Mucosa of descending colon (tissue), 3 donors: ENCODE data around the gene DSTYK. TPM values are rescaled to one million over a fixed set of nuclear protein-coding genes. Genes with fewer than 3 reads are reported as not detected.

ENCODE experiments used
- ATAC-seq: fragments of 200-7000 bp; cut with Tn5 transposase; one replicate; pipeline ENCODE4 v1.9.1; 2020; ENCODE audit warnings: mild to moderate bottlenecking, moderate library complexity
- DNase-seq, 3 donors: peaks; one replicate each; pipeline ENCODE4 v3.0.0-alpha.2; 2020
- H3K36me3 ChIP-seq: fragments of 200-600 bp; one replicate; pipeline ENCODE4 v1.8.0; 2021; ENCODE audit warnings: low read depth, mild to moderate bottlenecking
- H3K4me1 ChIP-seq: fragments of 200-600 bp; one replicate; pipeline ENCODE4 v1.8.0; 2021; ENCODE audit warnings: low read depth, mild to moderate bottlenecking
- H3K4me3 ChIP-seq: fragments of 200-600 bp; one replicate; pipeline ENCODE4 v1.8.0; 2021; ENCODE audit warnings: mild to moderate bottlenecking
- H3K9me3 ChIP-seq: fragments of 200-600 bp; one replicate; pipeline ENCODE4 v1.8.0; 2021; ENCODE audit warnings: mild to moderate bottlenecking
- CTCF ChIP-seq: fragments of 200-600 bp; IDR thresholded peaks from one replicate; pipeline ENCODE4 v1.8.0; 2022; ENCODE audit warnings: antibody characterized with exemption, mild to moderate bottlenecking
- intact Hi-C, 2 donors: fragments of 100-400 bp; cut with DNase I in 1 of 2; cut with micrococcal nuclease in 1 of 2; formaldehyde crosslinking; loops; one replicate each; pipeline versions ENCODE4 v1.11.0 to v1.11.1; 2022; cut with DNase I, micrococcal nuclease
- total RNA-seq, 3 donors: library from RNA; stranded (reverse); fragmentation: NEBNext Ultra II Directional in 2 of 3; extraction: Animal tissue kit (Norgen Biotek cat#: 25700) in 2 of 3; gene quantifications; one replicate each; pipeline versions ENCODE4 v1.2.1 to v1.2.4, GENCODE V29; 2021 to 2023
- donor health status: DM: no; HTN: no; CAD: no; lungs with moderate emphysema.
- donor health status: DM: no; HTN: no; CAD: no.
- donor health status: DM: no; HTN: yes; CAD: no.

DSTYK gene
- total RNA-seq, 3 donors from 2014 or later: 5.3 to 13.9 (median 5.8) TPM

- TF ChIP-seq CTCF: no peak
- H3K4me1 ChIP-seq: peaks cover 17% of the 10 kb centered on the region
- H3K4me3 ChIP-seq: no peak overlapping the region
- intact Hi-C loops: no loop called here
- H3K36me3 ChIP-seq: no peaks in the 10 kb centered on the region
- no peak for DNase-seq
- no peaks in the 10 kb centered on the region for H3K9me3 ChIP-seq
- no peak for ATAC-seq
Observed at GRCh38 chr1:205245096-205245495, 33.6 kb upstream of the DSTYK start.

DNA sequence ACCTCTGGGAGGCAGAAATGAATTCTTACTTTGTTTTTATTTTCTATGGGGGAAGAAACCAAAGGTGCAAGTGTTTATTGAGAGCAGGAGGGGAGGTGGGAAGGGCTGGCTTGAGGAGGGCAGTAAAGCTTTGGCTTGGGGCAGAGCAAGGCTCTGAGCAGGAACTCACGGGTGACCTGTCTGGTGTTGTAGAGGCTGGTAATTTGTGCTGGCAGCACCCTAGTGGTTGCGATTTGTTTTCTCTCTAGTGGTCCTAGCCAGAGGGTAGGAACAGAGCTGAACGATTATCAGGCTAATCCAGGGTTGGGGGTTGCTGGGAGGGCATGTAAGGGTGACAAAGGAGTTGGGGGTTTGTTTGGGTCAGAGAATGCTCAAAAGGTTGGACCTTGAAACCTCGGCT, 32.9 kb upstream of the DSTYK start:
- no peak for TF ChIP-seq CTCF
- ATAC-seq (no peak), DNase-seq (no peak)
- no peaks in the 10 kb centered on the region for H3K9me3 ChIP-seq
- H3K4me3 ChIP-seq: no peak overlapping the region
- intact Hi-C loops: no loop called here
- H3K36me3 ChIP-seq: no peaks in the 10 kb centered on the region
- H3K4me1 ChIP-seq: peaks cover 12% of the 10 kb centered on the region

- intact Hi-C loops: no loop called here
Observed at GRCh38 chr1:205243350-205244191, 32.1 kb upstream of the DSTYK start.

GRCh38 chr1:205241366-205242030, 30.0 kb upstream of the DSTYK start:
- intact Hi-C loops: no loop called here
- ATAC-seq: no peak
- Histone ChIP-seq H3K4me1 (no peaks in the 10 kb centered on the region), H3K36me3 (no peaks in the 10 kb centered on the region), H3K9me3 (no peaks in the 10 kb centered on the region), H3K4me3 (no peak overlapping the region)
- DNase-seq: no peak
- TF ChIP-seq CTCF: no peak

More at GRCh38 chr1:205243350-205244191, 32.1 kb upstream of the DSTYK start:
- no peak for DNase-seq
- no peak for TF ChIP-seq CTCF
- Histone ChIP-seq H3K36me3 (no peaks in the 10 kb centered on the region), H3K9me3 (no peaks in the 10 kb centered on the region), H3K4me1 (peaks cover 5% of the 10 kb centered on the region), H3K4me3 (no peak overlapping the region)
- no peak for ATAC-seq

- DNase-seq: no peak
- intact Hi-C loops: no loop called here
- no peak overlapping the region for H3K4me3 ChIP-seq
- no peaks in the 10 kb centered on the region for H3K36me3 ChIP-seq
- H3K9me3 ChIP-seq: no peaks in the 10 kb centered on the region
- H3K4me1 ChIP-seq: no peaks in the 10 kb centered on the region
- no peak for ATAC-seq
- TF ChIP-seq CTCF: no peak
Observed at GRCh38 chr1:205240569-205240968, 29.1 kb upstream of the DSTYK start.
